Muscle layer of colon (tissue), 2 donors: ENCODE data around the gene AHI1.

Experiments
- H3K27ac ChIP-seq: one replicate; pipeline ENCODE4 v1.7.0; 2013; ENCODE audit warnings: low read depth, mild to moderate bottlenecking, low read length, moderate library complexity
- H3K27me3 ChIP-seq, 2 donors: one replicate each; pipeline ENCODE4 v1.7.0; 2013; ENCODE audit warnings: low read length in 2 of 2, mild to moderate bottlenecking in 2 of 2; ENCODE audit not compliant: insufficient read depth in 2 of 2, control insufficient read depth in 1 of 2
- H3K36me3 ChIP-seq: one replicate; pipeline ENCODE4 v1.7.0; 2013; ENCODE audit warnings: mild to moderate bottlenecking, low read length; ENCODE audit not compliant: insufficient read depth
- H3K4me1 ChIP-seq: one replicate; pipeline ENCODE4 v1.7.0; 2013; ENCODE audit warnings: mild to moderate bottlenecking, low read length; ENCODE audit not compliant: insufficient read depth
- H3K4me3 ChIP-seq, 2 donors: one replicate each; pipeline ENCODE4 v1.7.0; 2013; ENCODE audit warnings: low read length in 2 of 2, low read depth in 1 of 2, mild to moderate bottlenecking in 1 of 2, moderate library complexity in 1 of 2
- H3K9ac ChIP-seq: one replicate; pipeline ENCODE4 v1.7.0; 2013; ENCODE audit warnings: low read length
- H3K9me3 ChIP-seq: one replicate; pipeline ENCODE4 v1.7.0; 2013; ENCODE audit warnings: mild to moderate bottlenecking, low read length
- donor health status: abdominal sarcoma.
- donor health status: Adenocarcinoma of cecum.

AHI1 gene

DNA sequence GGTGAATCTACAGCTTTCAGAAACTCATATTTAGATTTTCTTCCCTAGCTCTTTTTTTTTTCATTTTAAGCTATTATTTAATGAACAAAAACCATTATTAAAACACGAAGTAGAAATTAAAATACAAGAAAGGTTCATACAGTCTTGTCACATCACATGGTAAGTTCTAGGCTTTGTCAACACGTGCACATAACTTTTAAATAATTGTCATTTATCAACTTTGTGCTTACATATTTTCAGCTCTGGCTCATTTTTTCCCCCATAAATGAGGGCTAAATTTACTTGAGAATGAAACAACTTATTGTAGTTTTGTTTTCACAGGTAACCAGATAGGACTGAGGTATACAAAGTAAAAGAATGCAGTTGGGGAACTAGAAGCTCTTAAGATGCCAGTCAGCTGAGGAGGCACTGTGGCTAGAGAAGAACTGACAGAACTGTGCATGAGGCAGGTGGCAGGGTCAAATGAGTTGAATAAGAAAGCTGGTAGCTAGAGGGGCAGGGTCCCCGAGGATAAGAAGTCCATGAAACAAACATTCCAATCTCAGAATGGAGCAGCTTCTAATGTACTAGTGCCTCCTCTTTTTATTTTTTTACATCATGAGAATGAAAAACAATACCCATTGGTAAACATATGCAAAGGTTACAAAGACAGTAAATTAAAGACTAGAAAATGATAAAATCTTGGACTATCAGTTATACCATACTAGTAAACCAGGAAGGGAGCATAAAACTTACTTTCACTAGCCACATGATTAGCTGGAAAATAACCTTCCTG lies 174.9 kb downstream of the AHI1 start:
- H3K9me3 ChIP-seq, result no peaks in the 10 kb centered on the region
- no peaks in the 10 kb centered on the region for H3K36me3 ChIP-seq
- H3K27ac ChIP-seq, result no peak overlapping the region
- H3K4me1 ChIP-seq, result no peaks in the 10 kb centered on the region
- H3K4me3 ChIP-seq, result no peak overlapping the region
- H3K27me3 ChIP-seq, result no peaks in the 10 kb centered on the region
- no peak overlapping the region for H3K9ac ChIP-seq

DNA sequence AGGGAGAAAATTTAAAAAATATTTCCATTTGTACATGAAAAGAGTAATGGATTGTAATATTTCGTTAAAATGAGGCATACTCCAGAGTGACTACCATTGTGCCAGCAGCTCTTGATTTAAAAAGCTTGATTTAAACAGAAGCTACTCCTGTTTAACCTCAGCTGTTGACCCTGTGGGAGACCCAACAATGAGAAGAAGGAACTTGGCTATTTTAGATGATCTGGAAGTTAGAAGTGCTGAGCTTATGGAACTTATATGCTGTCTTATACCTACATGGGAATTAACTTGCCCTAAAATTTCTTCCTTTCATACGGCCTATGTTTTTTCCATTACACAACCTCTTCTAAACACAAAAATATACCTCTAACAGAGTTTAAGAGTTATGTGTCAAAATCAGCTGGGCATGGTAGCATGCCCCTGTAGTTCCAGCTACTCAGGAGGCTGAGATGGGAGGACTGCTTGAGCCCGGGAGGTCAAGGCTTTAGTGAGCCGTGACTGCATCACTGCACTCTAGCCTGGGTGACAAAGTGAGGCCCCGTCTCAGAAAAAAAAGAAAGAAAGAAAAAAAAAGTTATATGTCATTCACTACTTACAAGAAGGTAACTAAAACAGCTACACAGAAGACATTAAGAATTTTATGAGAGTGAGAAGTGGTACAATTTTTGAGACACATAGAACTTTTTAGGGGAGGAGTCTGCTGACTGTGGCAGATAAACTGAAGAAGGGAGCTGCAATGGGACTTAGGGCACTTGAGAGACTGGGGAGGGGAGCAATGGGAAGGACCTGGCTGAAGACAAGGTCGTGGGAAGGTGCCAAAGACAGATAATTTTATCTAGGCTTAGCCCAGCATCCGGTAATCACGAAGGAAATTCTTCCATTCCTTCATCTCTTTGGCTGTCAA lies 176.6 kb downstream of the AHI1 start:
- Histone ChIP-seq H3K4me3 (no peak overlapping the region), H3K9ac (no peak overlapping the region), H3K27me3 (no peaks in the 10 kb centered on the region), H3K27ac (no peak overlapping the region), H3K4me1 (no peaks in the 10 kb centered on the region), H3K36me3 (no peaks in the 10 kb centered on the region), H3K9me3 (no peaks in the 10 kb centered on the region)

DNA sequence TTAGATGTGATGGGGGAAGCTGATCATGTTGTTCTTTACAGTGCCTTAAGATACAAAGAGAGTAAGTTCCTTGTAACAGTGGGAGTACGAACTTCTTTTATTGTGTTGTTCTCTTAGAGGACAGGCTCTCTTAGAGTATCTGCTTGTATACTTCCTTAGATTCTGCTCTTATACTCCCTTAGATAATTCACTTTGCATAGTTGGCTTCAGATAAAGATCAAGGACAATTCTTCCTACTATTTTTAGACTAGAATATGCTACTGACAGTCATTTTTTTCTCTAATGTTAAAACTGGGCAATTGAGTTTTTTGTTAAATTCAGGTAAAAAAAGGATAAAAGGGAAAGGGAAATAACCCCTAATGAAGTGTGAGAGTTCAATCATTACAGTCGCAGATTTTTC lies 177.7 kb downstream of the AHI1 start:
- H3K9me3 ChIP-seq, result no peaks in the 10 kb centered on the region

DNA sequence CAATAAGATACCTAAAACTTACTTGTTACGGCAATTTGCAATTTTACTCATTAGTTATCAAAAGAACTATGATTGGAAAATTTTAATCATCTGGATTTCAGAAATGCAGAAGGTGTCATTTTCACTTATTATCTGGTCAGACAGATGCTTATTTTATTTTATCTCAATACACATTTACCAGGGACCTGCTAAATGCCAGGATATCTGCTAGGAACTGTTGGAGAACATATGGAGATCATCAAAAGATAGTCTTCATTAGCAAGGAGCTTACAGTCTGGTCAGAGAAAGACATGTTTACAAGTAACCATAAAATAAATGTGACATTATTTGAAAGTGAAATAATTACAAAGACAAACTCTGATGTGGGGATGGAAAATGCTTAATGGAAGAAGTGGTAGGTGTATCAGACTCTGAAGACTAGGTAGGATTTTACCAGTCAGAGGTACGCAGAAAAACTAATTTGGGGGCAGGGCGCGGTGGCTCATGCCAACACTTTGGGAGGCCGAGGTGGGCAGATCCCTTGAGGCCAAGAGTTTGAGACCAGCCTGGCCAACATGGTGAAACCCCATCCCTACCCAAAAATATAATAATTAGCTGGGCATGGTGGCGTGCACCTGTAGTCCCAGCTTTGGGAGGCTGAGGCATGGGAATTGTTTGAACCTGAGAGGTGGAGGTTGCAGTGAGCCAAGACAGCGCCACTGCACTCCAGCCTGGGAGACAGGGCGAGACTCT lies 178.6 kb downstream of the AHI1 start:
- Histone ChIP-seq H3K9me3 (no peaks in the 10 kb centered on the region), H3K9ac (no peak overlapping the region), H3K36me3 (no peaks in the 10 kb centered on the region), H3K4me1 (no peaks in the 10 kb centered on the region), H3K27ac (no peak overlapping the region), H3K27me3 (no peaks in the 10 kb centered on the region), H3K4me3 (no peak overlapping the region)

More for the DNA sequence above, 177.7 kb downstream of the AHI1 start:
- Histone ChIP-seq H3K4me3 (no peak overlapping the region), H3K27ac (no peak overlapping the region), H3K27me3 (no peaks in the 10 kb centered on the region), H3K4me1 (no peaks in the 10 kb centered on the region), H3K9ac (no peak overlapping the region), H3K36me3 (no peaks in the 10 kb centered on the region)

DNA sequence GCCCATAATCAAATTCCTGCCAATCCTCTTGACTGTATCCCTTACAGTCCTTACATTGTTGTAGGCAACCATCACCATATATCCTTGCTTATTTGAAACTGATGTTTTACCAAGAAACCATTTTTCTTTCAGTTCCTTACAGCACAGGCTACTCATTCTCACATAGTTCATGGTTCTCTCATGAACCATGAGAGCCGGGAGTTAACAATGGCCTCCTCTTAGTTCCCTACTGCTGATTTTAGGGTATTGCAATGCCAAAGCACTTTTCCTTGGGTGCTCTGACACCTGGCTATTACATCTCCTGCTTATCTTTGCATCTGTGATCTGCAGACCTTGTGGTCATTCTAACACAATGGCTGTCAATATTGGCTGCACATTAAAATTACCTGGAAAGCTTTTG lies 183.0 kb downstream of the AHI1 start:
- no peak overlapping the region for H3K9ac ChIP-seq
- no peaks in the 10 kb centered on the region for H3K4me1 ChIP-seq
- no peaks in the 10 kb centered on the region for H3K9me3 ChIP-seq
- H3K27me3 ChIP-seq, result no peaks in the 10 kb centered on the region
- H3K36me3 ChIP-seq, result no peaks in the 10 kb centered on the region
- no peak overlapping the region for H3K27ac ChIP-seq
- no peak overlapping the region for H3K4me3 ChIP-seq

DNA sequence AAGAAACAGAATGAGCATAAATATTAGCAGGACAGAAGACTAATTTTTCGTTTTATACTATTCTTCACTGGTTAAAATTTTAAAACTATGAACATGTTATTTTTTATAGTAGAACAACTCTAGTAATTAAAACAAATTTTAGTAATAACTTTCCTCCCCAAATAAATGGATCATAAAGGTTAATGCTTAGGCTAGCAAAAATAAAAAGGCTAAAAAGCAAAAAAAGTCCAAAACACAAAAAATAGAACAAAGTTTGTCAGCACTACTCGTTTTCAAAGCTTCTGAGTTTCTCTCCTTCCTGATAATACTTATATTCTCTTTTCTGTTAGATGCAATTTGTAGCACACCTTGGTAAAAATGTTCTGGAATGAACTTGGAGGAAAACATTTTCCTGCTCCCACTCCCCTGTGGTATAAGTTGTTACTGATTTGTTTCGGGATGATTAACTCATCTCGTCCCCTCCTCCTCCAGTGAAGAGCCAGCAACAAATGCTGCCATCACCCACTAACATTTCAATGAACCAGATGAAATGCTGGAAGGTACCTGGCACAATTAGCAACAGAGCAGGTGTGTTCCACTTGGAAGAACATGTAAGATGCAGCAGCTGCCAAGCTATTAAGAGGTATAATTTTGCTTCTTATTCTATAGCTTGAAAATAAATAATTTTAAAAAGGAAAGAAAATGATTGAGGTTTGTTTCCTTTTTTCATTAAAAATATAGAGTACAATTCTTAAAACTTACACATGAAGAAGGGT lies 185.9 kb downstream of the AHI1 start:
- Histone ChIP-seq H3K27ac (no peak overlapping the region), H3K27me3 (no peaks in the 10 kb centered on the region), H3K36me3 (no peaks in the 10 kb centered on the region), H3K4me3 (no peak overlapping the region), H3K9ac (no peak overlapping the region), H3K9me3 (no peaks in the 10 kb centered on the region), H3K4me1 (no peaks in the 10 kb centered on the region)

DNA sequence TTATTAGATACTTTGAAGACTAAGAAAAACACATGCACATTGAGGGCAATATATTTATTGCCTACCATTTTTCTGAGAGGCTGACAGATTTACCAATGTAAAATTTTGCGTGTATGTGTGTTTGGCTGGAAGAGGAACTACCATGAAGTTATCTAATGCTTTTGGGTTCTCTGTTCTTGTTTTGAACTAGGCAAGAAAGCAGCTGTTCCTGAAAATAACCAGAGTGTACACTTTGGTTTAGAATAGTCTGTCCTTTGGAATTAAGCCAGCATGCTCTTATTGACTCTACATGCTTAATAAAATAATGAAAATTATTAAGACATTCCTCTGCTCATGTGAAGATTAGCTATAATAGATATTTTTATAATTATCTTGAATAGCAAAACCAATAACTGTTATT lies 187.2 kb downstream of the AHI1 start:
- Histone ChIP-seq H3K4me3 (no peak overlapping the region), H3K9me3 (no peaks in the 10 kb centered on the region), H3K9ac (no peak overlapping the region), H3K4me1 (no peaks in the 10 kb centered on the region), H3K36me3 (no peaks in the 10 kb centered on the region), H3K27me3 (no peaks in the 10 kb centered on the region), H3K27ac (no peak overlapping the region)

DNA sequence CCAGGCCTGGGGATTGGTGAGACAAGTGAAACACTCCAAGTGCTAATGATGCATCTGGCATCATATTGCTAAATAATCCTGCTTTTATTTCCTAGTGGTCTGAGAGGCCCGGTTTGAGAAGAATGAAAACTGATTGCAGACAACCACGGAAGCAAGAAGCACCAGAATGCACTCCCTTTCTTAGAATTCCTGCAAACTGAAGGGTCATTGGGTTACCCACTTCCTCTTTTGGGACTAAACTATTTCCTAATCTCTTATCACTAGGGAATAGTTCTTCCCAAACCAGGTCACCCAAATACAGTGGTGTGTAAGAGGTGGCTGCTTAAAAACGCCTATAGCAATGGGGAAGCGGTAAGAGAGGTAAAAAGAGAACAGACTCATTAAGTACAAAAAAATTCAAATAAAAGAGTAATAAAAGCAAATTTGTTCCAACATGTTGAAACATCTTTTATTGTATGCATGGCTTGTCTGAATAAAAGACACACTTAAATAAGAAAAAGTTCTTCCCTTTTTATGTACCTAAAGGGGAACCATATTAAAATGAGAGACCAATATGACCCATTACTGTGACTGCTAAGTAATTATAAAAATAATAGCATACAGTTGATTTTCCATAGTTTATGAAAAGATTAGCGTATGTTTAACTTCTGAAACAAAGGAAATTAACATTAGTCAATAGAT lies 190.7 kb downstream of the AHI1 start:
- Histone ChIP-seq H3K9ac (no peak overlapping the region), H3K4me1 (no peaks in the 10 kb centered on the region), H3K4me3 (no peak overlapping the region)

DNA sequence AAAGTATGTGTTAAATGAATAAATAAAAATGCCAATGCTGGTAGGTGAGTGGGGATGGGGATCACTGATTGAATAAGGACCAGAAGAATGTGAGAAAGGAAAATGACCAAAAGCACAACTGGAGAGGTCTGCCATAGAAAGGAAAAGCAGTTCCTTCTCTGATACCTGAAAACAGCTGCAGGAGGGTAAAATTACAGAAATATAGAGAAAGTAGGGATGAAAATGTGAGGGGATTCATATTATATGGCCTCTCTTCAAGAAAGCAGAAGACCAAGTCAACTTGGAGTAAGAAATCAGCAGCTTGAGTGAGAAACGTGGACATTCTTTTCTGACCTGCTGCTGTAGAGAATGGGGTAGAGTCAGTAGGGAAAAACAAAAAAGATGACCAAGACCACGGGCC lies 191.4 kb downstream of the AHI1 start:
- H3K9me3 ChIP-seq, result no peaks in the 10 kb centered on the region
- peaks cover 9% of the 10 kb centered on the region for H3K36me3 ChIP-seq
- no peaks in the 10 kb centered on the region for H3K27me3 ChIP-seq
- no peak overlapping the region for H3K4me3 ChIP-seq
- no peaks in the 10 kb centered on the region for H3K4me1 ChIP-seq
- H3K9ac ChIP-seq, result no peak overlapping the region
- no peak overlapping the region for H3K27ac ChIP-seq

More for the DNA sequence above, 190.7 kb downstream of the AHI1 start:
- H3K27ac ChIP-seq, result no peak overlapping the region
- peaks cover 8% of the 10 kb centered on the region for H3K36me3 ChIP-seq
- H3K27me3 ChIP-seq, result no peaks in the 10 kb centered on the region
- no peaks in the 10 kb centered on the region for H3K9me3 ChIP-seq

DNA sequence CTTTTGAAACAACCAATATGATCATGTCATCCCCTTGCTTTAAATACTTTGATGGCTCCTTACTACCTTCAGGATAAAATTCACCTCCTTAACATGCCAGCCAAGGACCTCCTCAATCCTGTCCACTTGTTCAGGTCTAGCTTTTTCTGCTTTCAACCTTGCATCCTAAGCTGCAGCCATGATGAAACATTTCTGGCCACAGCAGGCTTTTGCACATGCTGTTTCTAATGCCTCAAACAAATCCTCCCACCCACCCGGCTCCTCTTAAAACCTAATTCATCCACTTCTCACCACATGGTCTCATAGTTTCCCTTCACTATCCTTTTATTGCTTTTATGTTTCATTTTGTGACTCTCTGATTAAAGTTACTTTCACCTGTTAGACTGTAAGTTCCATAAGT lies 191.9 kb downstream of the AHI1 start:
- H3K9ac ChIP-seq, result no peak overlapping the region
- H3K4me3 ChIP-seq, result no peak overlapping the region
- no peaks in the 10 kb centered on the region for H3K9me3 ChIP-seq
- no peaks in the 10 kb centered on the region for H3K4me1 ChIP-seq
- H3K36me3 ChIP-seq, result peaks cover 9% of the 10 kb centered on the region
- no peak overlapping the region for H3K27ac ChIP-seq
- no peaks in the 10 kb centered on the region for H3K27me3 ChIP-seq
